Esophagus muscularis mucosa (tissue), 4 donors: ENCODE data around the gene ITGA5. TPM values are rescaled to one million over a fixed set of nuclear protein-coding genes. Genes with fewer than 3 reads are reported as not detected.
A peak's percentile ranks its signal among the peaks of the same experiment; 100 is the strongest.

ENCODE experiments used
- DNase-seq: peaks from one replicate; pipeline ENCODE4 v3.0.0-alpha.2; 2017; ENCODE audit errors: extremely low spot score
- H3K27ac ChIP-seq, 4 donors: fragments of 200-600 bp; sonication (generic); replicated peaks in 1 of 4; 1 replicate in 3 of 4; 2 replicates in 1 of 4; pipeline ENCODE4 v1.5.1; 2016 to 2019; ENCODE audit warnings: mild to moderate bottlenecking in 1 of 4
- H3K27me3 ChIP-seq, 4 donors: fragments of 200-600 bp; sonication (generic); one replicate each; pipeline versions ENCODE4 v1.5.1 to v1.6.0; 2016 to 2019
- H3K36me3 ChIP-seq, 4 donors: fragments of 200-600 bp; sonication (generic); one replicate each; pipeline ENCODE4 v1.5.1; 2016 to 2019
- H3K4me1 ChIP-seq, 4 donors: fragments of 200-600 bp; sonication (generic); one replicate each; pipeline ENCODE4 v1.5.1; 2016 to 2019
- H3K4me3 ChIP-seq, 4 donors: fragments of 200-600 bp; sonication (generic); 1 replicate in 2 of 4; 2 replicates in 2 of 4; pipeline ENCODE4 v1.5.1; 2016 to 2019; ENCODE audit warnings: mild to moderate bottlenecking in 4 of 4, moderate library complexity in 1 of 4
- H3K9me3 ChIP-seq, 4 donors: fragments of 200-600 bp; sonication (generic); 1 replicate in 3 of 4; 2 replicates in 1 of 4; pipeline ENCODE4 v1.5.1; 2016 to 2019
- CTCF ChIP-seq, 3 experiments: fragments of 200-600 bp in 2 of 3; fragments of 450-650 bp in 1 of 3; sonication (generic) in 2 of 3; IDR thresholded peaks; one replicate each; pipeline ENCODE4 v1.5.1; 2017 to 2019; ENCODE audit warnings: antibody characterized with exemption in 3 of 3, mild to moderate bottlenecking in 2 of 3, moderate library complexity in 1 of 3
- EP300 ChIP-seq: sonication (generic); formaldehyde crosslinking; IDR thresholded peaks from one replicate; pipeline ENCODE4 v1.6.1; 2017; ENCODE audit warnings: antibody characterized with exemption
- POLR2A ChIP-seq: fragments of 450-650 bp; IDR thresholded peaks from one replicate; pipeline ENCODE4 v1.6.1; 2017; ENCODE audit warnings: antibody characterized with exemption, moderate library complexity, mild to moderate bottlenecking, low read depth
- POLR2AphosphoS5 ChIP-seq, 2 donors: sonication (generic); formaldehyde crosslinking; IDR thresholded peaks; one replicate each; pipeline ENCODE4 v1.6.1; 2017; ENCODE audit warnings: antibody characterized with exemption in 2 of 2
- WGBS: methylation state at CpG from one replicate; pipeline ENCODE4 v1.1.5; 2018; 5-methylcytosine and 5-hydroxymethylcytosine counted together
- intact Hi-C: fragments of 100-400 bp; cut with DNase I; formaldehyde crosslinking; loops from one replicate; pipeline ENCODE4 v1.15.1; 2023
- total RNA-seq, 4 donors: library from RNA; depleted of rRNA; stranded (reverse); fragments of >200 nt; gene quantifications; one replicate each; pipeline versions ENCODE4 v1.1.0 to v1.2.1, GENCODE V29; 2016

The ITGA5 gene
- total RNA-seq, 4 donors from 2014 or later: 264 to 785 (median 602) TPM

- H3K27me3 ChIP-seq: no peaks in the 10 kb centered on the region
- no peaks in the 10 kb centered on the region for H3K9me3 ChIP-seq
- H3K36me3 ChIP-seq: no peaks in the 10 kb centered on the region
- no peak for TF ChIP-seq POLR2AphosphoS5 (IDR thresholded peaks at IDR 0.05)
- 50% methylated on average over 2 of the region's 2 CpGs for WGBS
- H3K4me3 ChIP-seq: peak overlapping the region; percentile 80 to 96 (median 91)
- peaks cover 57 to 84% (median 83%) of the 10 kb centered on the region in 4 donors for H3K4me1 ChIP-seq
- H3K27ac ChIP-seq: peak overlapping the region; percentile 91 to 97 (median 94)
- intact Hi-C loops: no loop called here
- no peak for DNase-seq
Observed at GRCh38 chr12:54420766-54421144, 1.7 kb upstream of the ITGA5 start.

- Histone ChIP-seq H3K36me3 (peaks cover 0 to 4% (median 0%) of the 10 kb centered on the region in 4 donors), H3K27ac (peak overlapping the region; percentile 91 to 97 (median 94)), H3K27me3 (no peaks in the 10 kb centered on the region), H3K9me3 (no peaks in the 10 kb centered on the region), H3K4me1 (peaks cover 64 to 84% (median 83%) of the 10 kb centered on the region in 4 donors), H3K4me3 (peak overlapping the region; percentile 80 to 96 (median 91))
- TF ChIP-seq POLR2A: no peak
- TF ChIP-seq EP300: no peak
- no peak for TF ChIP-seq POLR2AphosphoS5 (IDR thresholded peaks at IDR 0.05)
- no peak for TF ChIP-seq CTCF (IDR thresholded peaks at IDR 0.05)
- DNase-seq: no peak
- under 1% methylated on average over 31 of the region's 35 CpGs for WGBS
- intact Hi-C loops: no loop called here
Observed at GRCh38 chr12:54418441-54419087, 502 bp downstream of the ITGA5 start.

GRCh38 chr12:54417712-54418440 is 1.2 kb downstream of the ITGA5 start:
- peak overlapping the region; percentile 80 to 96 (median 91) for H3K4me3 ChIP-seq
- H3K9me3 ChIP-seq: no peaks in the 10 kb centered on the region
- peaks cover 71 to 84% (median 83%) of the 10 kb centered on the region in 4 donors for H3K4me1 ChIP-seq
- H3K27me3 ChIP-seq: no peaks in the 10 kb centered on the region
- TF ChIP-seq EP300 (no peak), POLR2AphosphoS5 (IDR thresholded peaks at IDR 0.05) (peak in 1 of 2 donors; percentile 8)
- H3K36me3 ChIP-seq: peaks cover 0 to 8% (median 0%) of the 10 kb centered on the region in 4 donors
- DNase-seq: no peak
- H3K27ac ChIP-seq: peak overlapping the region; percentile 91 to 97 (median 94)
- intact Hi-C loops: no loop called here
- WGBS: 2% methylated on average over 17 of the region's 25 CpGs

GRCh38 chr12:54416687-54417603 is 2.1 kb downstream of the ITGA5 start:
- peak overlapping the region; percentile 80 to 96 (median 91) for H3K4me3 ChIP-seq
- H3K9me3 ChIP-seq: no peaks in the 10 kb centered on the region
- 23% methylated on average over 5 of the region's 5 CpGs for WGBS
- H3K27me3 ChIP-seq: no peaks in the 10 kb centered on the region
- peak overlapping the region; percentile 91 to 97 (median 94) for H3K27ac ChIP-seq
- intact Hi-C loops: no loop called here
- TF ChIP-seq POLR2AphosphoS5 (IDR thresholded peaks at IDR 0.05): peak in 1 of 2 donors; percentile 33
- TF ChIP-seq CTCF (IDR thresholded peaks at IDR 0.05): no peak
- no peak for DNase-seq
- peaks cover 77 to 84% (median 83%) of the 10 kb centered on the region in 4 donors for H3K4me1 ChIP-seq
- H3K36me3 ChIP-seq: peaks cover 0 to 13% (median 2%) of the 10 kb centered on the region in 4 donors

GRCh38 chr12:54415221-54415929 is 3.7 kb downstream of the ITGA5 start:
- intact Hi-C loops: no loop called here
- no peak for TF ChIP-seq EP300
- TF ChIP-seq CTCF (IDR thresholded peaks at IDR 0.05): peak in 2 of 3 experiments; percentile 6 to 16
- Histone ChIP-seq H3K4me3 (peak overlapping the region; percentile 80 to 96 (median 91)), H3K9me3 (no peaks in the 10 kb centered on the region), H3K27ac (peak overlapping the region; percentile 72 to 97 (median 94)), H3K36me3 (peaks cover 8 to 28% (median 17%) of the 10 kb centered on the region in 4 donors), H3K4me1 (peaks cover 77 to 84% (median 83%) of the 10 kb centered on the region in 4 donors), H3K27me3 (no peaks in the 10 kb centered on the region)
- 30% methylated on average over 4 of the region's 4 CpGs for WGBS
- no peak for DNase-seq
